Activated CD4-positive, alpha-beta T cell treated with anti-CD3 and anti-CD28 coated beads for 36 hours (primary cell): Measurements from ENCODE around the gene GTSE1. TPM values are rescaled to one million over a fixed set of nuclear protein-coding genes. Genes with fewer than 3 reads are reported as not detected.

Experiments
- ATAC-seq: fragments of 200-7000 bp; cut with Tn5 transposase; one replicate; pipeline ENCODE4 v1.10.0; 2021; ENCODE audit warnings: mild to moderate bottlenecking, moderate library complexity
- CTCF ChIA-PET: fragments of 350-600 bp; sonication (Branson Sonifier 250); formaldehyde crosslinking; loops from one replicate; lab custom pipeline; 2021; ENCODE audit warnings: antibody characterized with exemption; lab: Charles Lee
- POLR2A ChIA-PET: fragments of 350-600 bp; sonication (Branson Sonifier 250); formaldehyde crosslinking; loops from one replicate; lab custom pipeline; 2021; ENCODE audit warnings: antibody characterized with exemption, inconsistent platforms; lab: Charles Lee
- DNase-seq: peaks from one replicate; pipeline ENCODE4 v3.0.0-alpha.2; 2020
- H3K27ac Mint-ChIP-seq: one replicate; pipeline ENCODE4 v1.8.0; 2021; ENCODE audit warnings: mixed read lengths
- H3K27me3 Mint-ChIP-seq: one replicate; pipeline ENCODE4 v1.8.0; 2021; ENCODE audit warnings: mixed read lengths
- H3K36me3 Mint-ChIP-seq: one replicate; pipeline ENCODE4 v1.8.0; 2021; ENCODE audit warnings: low read depth, mixed read lengths
- H3K4me1 Mint-ChIP-seq: one replicate; pipeline ENCODE4 v1.8.0; 2021; ENCODE audit warnings: mixed read lengths
- H3K4me3 Mint-ChIP-seq: one replicate; pipeline ENCODE4 v1.8.0; 2021; ENCODE audit warnings: mild to moderate bottlenecking, moderate library complexity, mixed read lengths
- H3K9me3 Mint-ChIP-seq: one replicate; pipeline ENCODE4 v1.8.0; 2021; ENCODE audit warnings: low read depth, mixed read lengths
- intact Hi-C, 2 experiments: fragments of 100-400 bp; cut with DNase I in 1 of 2; cut with micrococcal nuclease in 1 of 2; formaldehyde crosslinking; loops; one replicate each; pipeline versions ENCODE4 v1.14.2 to v1.15.1; 2022 to 2024; cut with DNase I, micrococcal nuclease
- total RNA-seq, 2 experiments: library from RNA; stranded (reverse); gene quantifications; one replicate each; pipeline ENCODE4 v1.2.3, GENCODE V29; 2021

The GTSE1 gene
- total RNA-seq, 2 experiments from 2014 or later = 39.9 to 42.4 TPM

DNA sequence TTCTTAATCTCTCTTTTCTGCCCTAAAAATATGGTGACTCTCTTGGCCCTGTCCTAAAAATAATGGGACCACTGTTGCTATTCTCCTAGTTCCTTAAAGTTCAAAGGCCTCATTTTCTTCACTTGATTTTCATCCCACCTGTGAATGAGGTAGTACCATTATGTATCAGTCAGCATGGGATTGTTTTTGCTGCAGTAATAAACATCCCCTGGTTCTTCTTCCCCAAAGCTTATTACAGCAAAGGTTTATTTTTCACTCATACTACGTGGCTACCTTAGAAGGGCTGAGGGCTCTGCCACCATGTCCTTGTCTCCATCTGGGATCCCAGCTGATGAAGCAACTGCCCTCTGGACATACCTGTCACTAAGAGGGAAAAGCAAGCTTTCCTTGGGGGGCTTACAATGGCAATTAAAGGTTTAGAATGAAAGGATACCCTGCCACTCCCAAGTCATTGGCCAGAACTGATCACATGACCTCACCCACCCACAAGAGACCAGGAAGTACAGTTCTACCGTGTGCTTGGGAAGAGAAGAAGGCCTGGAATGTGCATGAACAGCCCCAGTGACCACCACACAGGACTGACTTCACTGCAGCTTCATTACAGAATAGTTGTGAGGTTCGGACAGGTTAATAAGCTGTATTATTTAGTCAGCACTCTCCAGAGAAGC is 21.1 kb upstream of the GTSE1 start:
- ChIA-PET POLR2A (no interaction called here), CTCF (interaction anchor here (0.6 to 1.2 kb wide), 2 partner anchors 26 to 270 kb away, joined by 3 read pairs; no protein-coding TSS in a partner anchor)
- H3K4me1 Mint-ChIP-seq = no peaks in the 10 kb centered on the region
- H3K36me3 Mint-ChIP-seq = peaks cover 10% of the 10 kb centered on the region
- no peak overlapping the region for H3K27ac Mint-ChIP-seq
- ATAC-seq (no peak), DNase-seq (no peak)
- intact Hi-C loops = no loop called here
- H3K9me3 Mint-ChIP-seq = no peaks in the 10 kb centered on the region
- H3K4me3 Mint-ChIP-seq = no peak overlapping the region
- no peaks in the 10 kb centered on the region for H3K27me3 Mint-ChIP-seq

DNA sequence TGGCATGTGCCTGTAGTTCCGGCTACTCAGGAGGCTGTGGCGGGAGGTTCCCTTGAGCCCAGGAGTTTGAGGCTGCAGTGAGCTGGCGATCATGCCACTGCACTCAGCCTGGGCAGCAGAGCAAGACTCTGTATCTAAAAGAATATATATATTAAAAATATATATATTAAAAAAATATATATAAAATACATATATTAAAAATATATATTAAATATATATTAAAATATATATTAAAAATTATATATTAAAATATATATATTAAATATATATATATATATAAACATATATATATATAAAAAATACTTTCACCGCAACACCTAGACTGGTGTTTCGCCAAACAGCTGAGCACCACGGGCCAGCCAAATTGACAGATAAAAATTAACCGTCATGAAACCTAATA is 20.1 kb upstream of the GTSE1 start:
- POLR2A ChIA-PET = no interaction called here
- no peak for DNase-seq

DNA sequence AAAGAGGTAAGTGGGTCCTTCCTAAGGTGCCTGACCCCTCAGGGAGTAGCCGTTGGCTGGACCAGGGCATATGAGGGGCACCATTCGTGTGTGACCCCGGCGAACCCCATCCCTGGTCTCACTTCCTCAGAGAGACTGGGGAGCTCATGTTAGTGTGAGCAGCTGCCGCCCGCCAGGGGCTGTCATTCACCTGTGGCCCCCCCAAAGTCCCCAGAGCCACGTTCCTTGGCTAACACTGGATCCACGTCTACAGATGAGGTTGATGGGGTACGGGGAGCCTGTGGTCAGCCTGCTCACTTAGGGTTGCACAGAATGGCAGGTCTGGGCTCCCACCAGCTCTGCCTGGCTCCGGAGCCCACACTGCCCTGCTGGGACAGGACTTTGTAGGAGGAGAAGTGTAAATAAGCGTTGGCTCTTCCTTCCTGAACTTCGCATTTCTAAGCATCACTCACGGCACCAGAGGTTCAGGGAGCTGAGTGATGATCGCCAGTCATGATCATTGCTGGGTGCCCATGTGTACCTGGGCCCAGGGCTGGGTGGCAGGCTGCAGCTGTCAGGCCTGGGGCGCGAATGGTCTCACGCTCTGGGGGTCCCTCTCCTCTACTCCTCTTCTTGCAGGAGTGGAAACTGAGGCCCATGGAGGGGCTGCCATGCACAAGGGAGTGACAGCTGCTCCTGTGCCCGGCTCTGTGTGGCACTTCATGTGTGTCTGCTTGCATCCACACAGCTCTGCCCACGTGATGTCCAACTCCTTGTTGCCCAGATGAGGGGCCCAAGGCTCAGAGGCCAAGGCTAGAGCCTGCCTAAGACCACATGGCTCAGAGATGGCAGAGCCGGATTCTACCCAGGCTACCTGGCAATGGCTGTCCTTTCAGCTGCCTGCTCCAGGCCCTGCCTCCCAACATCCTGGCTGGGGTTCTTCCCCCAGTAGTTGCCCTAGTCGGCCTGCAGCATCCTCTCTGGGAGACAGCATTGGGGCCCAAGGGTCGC is 17.7 kb upstream of the GTSE1 start:
- Mint-ChIP-seq H3K4me3 (no peak overlapping the region), H3K27ac (no peak overlapping the region), H3K4me1 (no peaks in the 10 kb centered on the region), H3K36me3 (peaks cover 10% of the 10 kb centered on the region), H3K9me3 (no peaks in the 10 kb centered on the region), H3K27me3 (no peaks in the 10 kb centered on the region)
- no peak for DNase-seq
- intact Hi-C loops = no loop called here
- POLR2A ChIA-PET = no interaction called here
- CTCF ChIA-PET = interaction anchor here (0.5 to 0.6 kb wide), 2 partner anchors 81 to 273 kb away, joined by 3 read pairs; no protein-coding TSS in a partner anchor
- no peak for ATAC-seq

More for the DNA sequence above, 20.1 kb upstream of the GTSE1 start:
- no peak for ATAC-seq
- no peaks in the 10 kb centered on the region for H3K4me1 Mint-ChIP-seq
- H3K9me3 Mint-ChIP-seq = no peaks in the 10 kb centered on the region
- no peaks in the 10 kb centered on the region for H3K27me3 Mint-ChIP-seq
- peaks cover 10% of the 10 kb centered on the region for H3K36me3 Mint-ChIP-seq
- H3K27ac Mint-ChIP-seq = no peak overlapping the region
- intact Hi-C loops = no loop called here
- H3K4me3 Mint-ChIP-seq = no peak overlapping the region
- CTCF ChIA-PET = no interaction called here

DNA sequence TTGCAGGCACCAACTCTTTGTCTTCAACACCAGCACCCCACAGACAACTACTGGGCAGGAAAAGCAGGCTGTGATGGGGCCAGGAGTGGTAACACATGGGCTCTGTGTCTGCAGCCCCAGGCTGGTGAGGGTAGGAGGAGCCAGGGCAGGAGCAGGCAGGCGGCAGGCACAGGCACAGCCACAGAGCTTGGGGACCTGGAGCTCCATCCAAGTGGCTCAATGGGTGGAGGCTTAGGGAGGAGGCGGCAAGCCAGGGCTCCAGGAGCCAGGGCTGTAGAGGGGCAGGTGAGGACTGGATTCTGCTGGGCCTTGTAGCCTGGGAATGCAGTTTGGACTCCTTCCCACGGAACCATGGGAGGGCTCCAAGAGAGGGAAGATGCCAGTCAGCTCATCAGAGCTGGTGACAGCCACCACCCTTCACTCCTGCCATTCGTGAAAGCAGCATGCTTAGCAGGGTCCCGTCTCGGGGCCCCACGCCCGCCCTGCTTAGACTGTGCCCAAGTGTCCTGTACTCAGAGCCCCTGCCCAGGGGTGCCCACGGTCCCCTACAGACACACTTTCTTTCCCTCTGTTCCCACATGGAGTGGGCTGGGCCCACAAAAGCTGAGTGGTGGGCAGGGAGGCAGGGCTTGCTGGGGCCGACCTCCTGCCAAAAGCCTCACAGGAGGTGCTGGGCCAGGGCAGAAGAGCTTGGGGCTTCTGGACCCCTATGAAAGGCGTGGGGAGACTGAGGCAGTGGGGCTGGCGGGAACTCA is 16.4 kb upstream of the GTSE1 start:
- no peak for DNase-seq
- CTCF ChIA-PET = no interaction called here
- no peaks in the 10 kb centered on the region for H3K4me1 Mint-ChIP-seq

DNA sequence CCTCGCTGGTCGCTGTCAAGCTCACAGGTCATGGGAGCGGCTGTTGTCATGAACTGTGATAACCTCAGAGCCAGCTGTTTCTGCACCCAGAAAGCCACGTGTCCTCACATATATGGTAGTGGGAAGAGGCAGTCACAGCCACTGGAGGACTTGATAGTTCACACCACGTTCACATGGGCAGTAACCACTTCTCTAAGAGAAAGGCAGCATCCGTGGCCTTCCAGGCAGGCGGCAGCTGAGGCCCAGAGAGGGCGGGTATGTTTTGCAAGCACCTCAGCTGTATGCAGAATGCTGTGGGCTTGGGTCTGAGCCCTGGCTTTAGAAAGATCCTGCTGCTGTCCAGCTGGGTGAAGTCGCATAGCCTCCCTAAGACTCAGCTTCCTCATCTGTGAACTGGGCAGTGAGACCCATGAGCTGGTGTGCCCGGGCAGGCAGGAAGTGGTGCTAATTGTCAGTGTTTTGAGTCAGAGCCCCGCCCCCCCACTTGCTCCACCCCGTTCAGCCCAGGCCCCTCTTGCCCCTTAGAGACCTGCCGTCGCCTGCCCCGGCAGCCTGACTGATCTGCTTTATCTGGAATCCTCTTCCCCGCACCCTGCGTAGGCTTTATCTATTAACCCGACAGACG is 15.6 kb upstream of the GTSE1 start:
- POLR2A ChIA-PET = no interaction called here
- DNase-seq (no peak), ATAC-seq (no peak)
- H3K4me1 Mint-ChIP-seq = no peaks in the 10 kb centered on the region
- H3K27me3 Mint-ChIP-seq = no peaks in the 10 kb centered on the region
- intact Hi-C loops = no loop called here
- H3K27ac Mint-ChIP-seq = no peak overlapping the region
- H3K36me3 Mint-ChIP-seq = peaks cover 2% of the 10 kb centered on the region
- CTCF ChIA-PET = no interaction called here
- H3K9me3 Mint-ChIP-seq = no peaks in the 10 kb centered on the region
- no peak overlapping the region for H3K4me3 Mint-ChIP-seq

More for the DNA sequence above, 16.4 kb upstream of the GTSE1 start:
- ATAC-seq = no peak
- H3K27me3 Mint-ChIP-seq = no peaks in the 10 kb centered on the region
- H3K9me3 Mint-ChIP-seq = no peaks in the 10 kb centered on the region
- no peak overlapping the region for H3K27ac Mint-ChIP-seq
- H3K4me3 Mint-ChIP-seq = no peak overlapping the region
- POLR2A ChIA-PET = no interaction called here
- H3K36me3 Mint-ChIP-seq = peaks cover 7% of the 10 kb centered on the region
- intact Hi-C loops = no loop called here

DNA sequence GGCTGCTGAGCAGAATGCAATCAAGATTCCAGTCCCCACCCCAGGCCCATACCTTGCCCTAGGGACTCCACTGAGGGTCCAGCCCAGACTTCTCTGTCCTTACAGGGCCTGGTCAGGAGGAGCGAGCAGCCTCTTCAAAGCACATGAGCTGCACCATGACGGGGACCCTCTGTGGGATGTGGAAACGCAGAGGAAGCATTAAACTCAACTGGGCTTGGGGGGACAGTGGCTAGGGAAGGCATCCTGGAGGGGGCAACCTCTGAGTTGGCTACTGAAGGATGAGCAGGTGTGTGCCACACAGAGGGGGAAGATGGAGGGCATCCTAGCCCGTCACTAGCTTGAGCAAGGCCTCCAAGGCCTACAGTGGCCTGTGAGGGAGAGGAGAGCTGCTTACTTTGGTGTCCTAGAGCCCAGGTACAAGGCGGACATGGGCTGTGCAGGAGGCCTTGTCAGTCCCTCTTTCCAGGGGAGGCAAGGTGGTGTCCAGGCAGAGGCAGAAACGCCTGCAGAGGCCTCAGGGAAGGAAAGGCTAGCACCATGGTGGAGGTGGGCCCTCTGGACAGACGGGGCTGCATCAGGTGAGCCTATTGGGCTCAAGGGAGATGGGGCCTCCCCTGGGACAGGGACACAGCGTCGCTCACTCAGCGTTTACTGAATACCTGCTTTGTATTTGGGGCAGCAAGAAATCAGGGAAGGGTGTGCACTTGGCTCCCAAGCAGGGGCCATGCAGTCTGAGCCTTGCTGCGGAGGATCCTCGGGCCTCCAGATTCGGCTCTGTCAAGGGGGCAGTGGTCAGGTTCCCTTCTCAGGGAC is 14.6 kb upstream of the GTSE1 start:
- intact Hi-C loops = no loop called here
- DNase-seq (no peak), ATAC-seq (no peak)
- ChIA-PET CTCF (interaction anchor here (0.6 kb wide), 1 partner anchor 274 kb away, joined by 3 read pairs; no protein-coding TSS in a partner anchor), POLR2A (interaction anchor here (0.6 kb wide), 1 partner anchor 27 kb away, joined by 3 read pairs; no protein-coding TSS in a partner anchor)
- H3K4me1 Mint-ChIP-seq = no peaks in the 10 kb centered on the region
- no peaks in the 10 kb centered on the region for H3K27me3 Mint-ChIP-seq
- no peak overlapping the region for H3K4me3 Mint-ChIP-seq
- H3K27ac Mint-ChIP-seq = no peak overlapping the region
- no peaks in the 10 kb centered on the region for H3K9me3 Mint-ChIP-seq
- peaks cover 2% of the 10 kb centered on the region for H3K36me3 Mint-ChIP-seq

DNA sequence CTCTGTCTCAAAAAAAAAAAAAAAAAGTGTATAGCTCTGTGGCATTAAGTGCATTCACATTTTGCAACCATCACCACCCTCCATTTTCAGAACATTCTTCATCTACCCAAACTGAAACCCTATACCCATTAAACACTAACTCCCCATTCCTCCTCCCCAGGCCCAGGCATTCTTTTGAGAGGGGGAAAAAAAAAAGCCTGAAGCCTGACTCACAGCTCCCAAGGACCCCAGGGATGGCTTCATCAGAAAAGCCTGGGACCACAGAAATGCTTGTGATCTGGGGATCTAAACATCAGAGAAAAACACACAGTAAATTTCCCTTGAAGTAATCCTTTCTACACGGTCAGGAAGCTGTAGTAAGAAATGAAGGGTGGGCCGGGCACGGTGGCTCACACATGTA is 10.7 kb upstream of the GTSE1 start:
- no peak for ATAC-seq

DNA sequence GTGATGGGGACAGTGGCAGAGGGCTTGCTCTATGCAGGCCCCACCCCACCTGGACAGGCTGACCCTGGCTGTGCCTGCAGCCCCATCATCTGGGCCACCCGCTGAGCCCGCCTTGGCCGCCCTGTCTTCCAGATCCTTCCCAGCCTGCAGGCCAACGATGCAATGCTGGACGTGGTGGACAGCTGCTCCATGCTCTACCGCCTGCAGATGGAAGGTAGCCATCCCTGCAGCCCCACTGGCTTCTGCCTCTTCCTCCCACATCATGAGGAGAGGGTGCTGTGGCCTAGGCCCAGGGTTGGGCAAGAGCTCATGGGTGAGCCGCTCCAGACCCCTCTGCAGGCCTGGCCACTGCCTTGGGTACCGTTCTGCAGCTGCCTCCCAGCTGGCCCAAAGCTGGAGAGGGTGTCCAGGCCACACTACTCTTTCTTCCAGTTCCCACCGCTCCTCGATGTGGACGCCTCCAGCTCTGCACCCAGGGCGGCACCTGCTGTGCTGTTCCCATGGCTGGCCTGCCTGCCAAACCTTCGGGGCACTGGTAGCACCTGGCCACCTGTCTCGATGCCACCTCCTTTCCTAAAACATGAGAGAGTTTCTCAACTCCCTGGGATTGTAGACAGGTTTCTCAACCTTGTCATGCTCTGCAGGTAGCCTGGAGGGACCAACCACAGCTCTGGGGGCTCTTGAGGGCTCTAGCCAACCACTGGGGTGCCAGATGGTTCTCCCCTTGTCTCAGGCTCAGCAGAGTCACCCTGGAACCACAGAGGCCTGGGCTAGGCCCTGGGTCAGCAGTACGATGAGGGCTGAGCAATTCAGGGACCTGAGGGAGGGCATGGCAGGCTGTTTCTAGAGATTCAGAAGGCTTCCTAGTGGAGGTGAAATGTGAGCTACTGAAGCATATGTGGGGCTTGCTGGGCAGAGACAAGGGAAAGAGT is 9.5 kb upstream of the GTSE1 start:
- Mint-ChIP-seq H3K27ac (peak overlapping the region; percentile 47), H3K4me1 (peaks cover 3% of the 10 kb centered on the region), H3K9me3 (no peaks in the 10 kb centered on the region), H3K36me3 (peaks cover under 1% of the 10 kb centered on the region), H3K27me3 (no peaks in the 10 kb centered on the region), H3K4me3 (peak overlapping the region; percentile 56)
- DNase-seq (no peak), ATAC-seq (no peak)
- intact Hi-C loops = no loop called here
- POLR2A ChIA-PET = no interaction called here
- CTCF ChIA-PET = interaction anchor here (0.7 kb wide), 1 partner anchor 598 kb away, joined by 3 read pairs; no protein-coding TSS in a partner anchor

More for the DNA sequence above, 10.7 kb upstream of the GTSE1 start:
- Mint-ChIP-seq H3K4me1 (peaks cover 3% of the 10 kb centered on the region), H3K36me3 (no peaks in the 10 kb centered on the region), H3K9me3 (no peaks in the 10 kb centered on the region), H3K27me3 (no peaks in the 10 kb centered on the region), H3K4me3 (no peak overlapping the region), H3K27ac (no peak overlapping the region)
- intact Hi-C loops = no loop called here
- no peak for DNase-seq
- POLR2A ChIA-PET = interaction anchor here (0.6 kb wide), 2 partner anchors 41 kb away, joined by 3 to 4 read pairs; no protein-coding TSS in a partner anchor
- CTCF ChIA-PET = no interaction called here

DNA sequence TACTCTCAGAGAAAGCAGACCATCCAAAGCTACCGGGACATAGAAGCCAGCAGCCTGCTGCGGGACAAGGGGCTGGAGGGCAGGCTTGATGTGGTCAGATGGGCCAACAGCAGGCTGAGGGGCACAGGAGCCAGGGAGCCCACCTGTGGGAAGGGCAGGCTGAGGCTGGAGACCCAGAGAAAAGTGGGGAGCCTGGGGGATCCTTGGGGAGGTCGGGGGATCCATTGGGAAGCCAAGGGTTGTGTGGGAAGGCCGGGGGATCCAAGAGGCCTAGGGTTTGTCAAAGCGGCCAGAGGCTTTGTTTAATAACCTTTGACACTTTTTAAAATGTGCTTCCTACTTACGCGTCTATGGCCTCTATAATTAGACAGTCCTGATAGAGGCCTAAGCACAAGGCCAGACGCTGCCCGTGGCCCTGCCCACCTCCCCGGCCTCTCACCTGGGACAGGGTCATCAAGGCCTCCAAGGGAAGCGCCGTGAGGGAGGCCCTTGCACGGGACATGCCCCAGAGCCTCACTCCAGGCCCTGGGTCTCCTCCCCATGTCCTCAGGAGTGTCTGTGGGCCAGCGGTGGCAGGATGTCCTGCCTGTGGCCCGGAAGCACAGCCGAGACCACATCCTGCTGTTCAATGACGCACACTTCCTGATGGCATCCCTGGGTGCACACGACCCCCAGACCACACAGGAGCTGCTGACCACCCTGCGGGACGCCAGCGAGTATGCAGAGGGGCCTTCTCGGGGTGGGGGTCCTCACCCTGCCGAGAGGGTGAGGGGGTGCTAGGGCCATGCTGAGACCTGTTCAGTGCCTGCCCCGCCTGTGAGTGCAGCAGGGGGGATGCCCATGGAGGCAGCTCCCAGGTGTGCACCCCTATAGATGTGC is 8.6 kb upstream of the GTSE1 start:
- H3K4me1 Mint-ChIP-seq = peaks cover 3% of the 10 kb centered on the region
- H3K9me3 Mint-ChIP-seq = no peaks in the 10 kb centered on the region
- peak overlapping the region; percentile 56 for H3K4me3 Mint-ChIP-seq
- DNase-seq (peak; percentile 40), ATAC-seq (peak; percentile 64)
- no peaks in the 10 kb centered on the region for H3K27me3 Mint-ChIP-seq
- H3K36me3 Mint-ChIP-seq = peaks cover 5% of the 10 kb centered on the region
- intact Hi-C loops = no loop called here
- ChIA-PET POLR2A (no interaction called here), CTCF (no interaction called here)
- peak overlapping the region; percentile 47 for H3K27ac Mint-ChIP-seq
